GM21723 (cell line): ENCODE results near the gene LRRC45.

ENCODE experiments used
- ATAC-seq: cut with Tn5 transposase; IDR thresholded peaks from one replicate; pipeline ENCODE4 v1.9.1; 2021; ENCODE audit warnings: mild to moderate bottlenecking, moderate library complexity; ENCODE audit not compliant: unreplicated experiment

LRRC45 gene

GRCh38 chr17:82049106-82049505 is 26.0 kb downstream of the LRRC45 start:
- no peak for ATAC-seq

GRCh38 chr17:82049521-82049971 is 26.4 kb downstream of the LRRC45 start:
- ATAC-seq, result no peak

GRCh38 chr17:82050152-82050760 is 27.2 kb downstream of the LRRC45 start:
- no peak for ATAC-seq

GRCh38 chr17:82050761-82051641 is 27.9 kb downstream of the LRRC45 start:
- no peak for ATAC-seq

GRCh38 chr17:82051776-82052637 is 28.9 kb downstream of the LRRC45 start, which contains the start of the genes GPS1 and RFNG:
Gene GPS1, plus strand, starts transcription at chr17:82051898. Its CDS starts 34 bp downstream, at chr17:82051932.
Gene RFNG, minus strand, starts transcription at chr17:82051811. Its CDS starts 45 bp downstream, at chr17:82051766.
- peak; percentile 52 for ATAC-seq

- ATAC-seq, result no peak
These were observed 29.5 kb downstream of the LRRC45 start for GRCh38 chr17:82052638-82053059.

GRCh38 chr17:82053130-82053529 is 30.0 kb downstream of the LRRC45 start:
- ATAC-seq, result no peak

- no peak for ATAC-seq
These were observed 30.6 kb downstream of the LRRC45 start for GRCh38 chr17:82053556-82054263.

GRCh38 chr17:82054351-82055022 is 31.4 kb downstream of the LRRC45 start:
- no peak for ATAC-seq

GRCh38 chr17:82055023-82055964 is 32.2 kb downstream of the LRRC45 start:
- ATAC-seq, result no peak

GRCh38 chr17:82055965-82056728 is 33.0 kb downstream of the LRRC45 start:
- no peak for ATAC-seq

- no peak for ATAC-seq
These were observed 33.9 kb downstream of the LRRC45 start for GRCh38 chr17:82056729-82057621.

GRCh38 chr17:82058230-82058854 is 35.2 kb downstream of the LRRC45 start:
- no peak for ATAC-seq

- no peak for ATAC-seq
These were observed 35.7 kb downstream of the LRRC45 start for GRCh38 chr17:82058855-82059249.

- ATAC-seq, result no peak
These were observed 36.3 kb downstream of the LRRC45 start for GRCh38 chr17:82059272-82060000.

GRCh38 chr17:82060001-82060380 is 36.9 kb downstream of the LRRC45 start:
- no peak for ATAC-seq
